Tibial nerve (tissue), 4 donors: ENCODE data around the gene NDUFAF2. TPM values are rescaled to one million over a fixed set of nuclear protein-coding genes. Genes with fewer than 3 reads are reported as not detected.

Experiments used
- DNase-seq, 2 donors: peaks; one replicate each; pipeline ENCODE4 v3.0.0-alpha.2; 2019; ENCODE audit warnings: low spot score in 2 of 2
- H3K27ac ChIP-seq, 4 donors: fragments of 200-600 bp; sonication (generic) in 3 of 4; one replicate each; pipeline ENCODE4 v1.5.1; 2017 to 2019; ENCODE audit warnings: mild to moderate bottlenecking in 1 of 4
- H3K27me3 ChIP-seq, 2 donors: fragments of 200-600 bp; sonication (generic) in 1 of 2; one replicate each; pipeline versions ENCODE4 v1.5.1 to v1.6.0; 2017 to 2019
- H3K36me3 ChIP-seq, 3 donors: fragments of 200-600 bp; sonication (generic); one replicate each; pipeline ENCODE4 v1.5.1; 2018 to 2019
- H3K4me1 ChIP-seq, 4 donors: fragments of 200-600 bp; sonication (generic) in 3 of 4; one replicate each; pipeline ENCODE4 v1.5.1; 2017 to 2019
- H3K4me3 ChIP-seq, 4 donors: fragments of 200-600 bp; sonication (generic) in 3 of 4; one replicate each; pipeline ENCODE4 v1.5.1; 2017 to 2019; ENCODE audit warnings: mild to moderate bottlenecking in 1 of 4, moderate library complexity in 1 of 4
- H3K9me3 ChIP-seq, 4 donors: fragments of 200-600 bp; sonication (generic) in 3 of 4; one replicate each; pipeline ENCODE4 v1.5.1; 2017 to 2019
- EP300 ChIP-seq, 2 donors: sonication (generic); formaldehyde crosslinking; IDR thresholded peaks; one replicate each; pipeline ENCODE4 v1.6.1; 2017; ENCODE audit warnings: antibody characterized with exemption in 2 of 2, mild to moderate bottlenecking in 1 of 2
- POLR2A ChIP-seq, 2 donors: fragments of 450-650 bp; IDR thresholded peaks; one replicate each; pipeline ENCODE4 v1.6.1; 2017; ENCODE audit warnings: antibody characterized with exemption in 2 of 2, mild to moderate bottlenecking in 2 of 2, moderate library complexity in 2 of 2
- WGBS, 2 donors: methylation state at CpG; one replicate each; pipeline ENCODE4 v1.1.5; 2018; 5-methylcytosine and 5-hydroxymethylcytosine counted together
- total RNA-seq, 4 donors: library from RNA; depleted of rRNA; stranded (reverse); fragments of >200 nt; gene quantifications; one replicate each; pipeline ENCODE4 v1.1.0, GENCODE V29; 2016
- TF ChIP-seq, protein P1 (sequence below), 5 experiments: fragments of 200-600 bp in 3 of 5; fragments of 450-650 bp in 2 of 5; sonication (generic) in 3 of 5; IDR thresholded peaks; one replicate each; pipeline ENCODE4 v1.5.1; 2016 to 2019; ENCODE audit warnings: antibody characterized with exemption in 5 of 5, mild to moderate bottlenecking in 3 of 5, moderate library complexity in 2 of 5

Gene NDUFAF2
- total RNA-seq, 4 donors from 2014 or later, result 16.2 to 46.5 (median 24.2) TPM

DNA sequence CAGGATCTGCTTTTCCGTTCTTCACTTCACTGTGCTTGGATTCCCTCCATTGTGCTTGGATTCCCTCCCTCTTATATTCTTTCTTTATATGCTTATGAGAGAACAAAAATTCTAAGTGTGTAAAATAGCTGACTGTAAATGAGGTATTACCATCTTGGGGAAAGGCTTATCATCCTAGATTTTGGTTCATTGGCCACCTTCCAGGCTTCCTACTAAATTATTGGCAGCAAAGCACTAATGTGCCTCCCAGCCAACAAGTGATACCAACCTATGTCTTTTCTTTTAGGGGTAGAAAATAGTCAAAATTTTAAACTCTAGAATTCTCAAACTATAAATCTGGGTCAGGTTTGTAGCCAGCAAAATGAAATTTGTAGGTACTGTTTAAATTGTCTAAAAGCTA, 52.7 kb downstream of the NDUFAF2 start:
- Histone ChIP-seq H3K27me3 (no peaks in the 10 kb centered on the region), H3K9me3 (peaks cover 0 to 11% (median 0%) of the 10 kb centered on the region in 4 donors), H3K27ac (no peak overlapping the region), H3K36me3 (peaks cover 0 to 23% (median 0%) of the 10 kb centered on the region in 3 donors), H3K4me1 (no peaks in the 10 kb centered on the region), H3K4me3 (no peak overlapping the region)
- WGBS, 2 donors, result 79 to 81% methylated on average over 1 of the region's 1 CpG
- no peak for DNase-seq
- TF ChIP-seq, protein P1, sequence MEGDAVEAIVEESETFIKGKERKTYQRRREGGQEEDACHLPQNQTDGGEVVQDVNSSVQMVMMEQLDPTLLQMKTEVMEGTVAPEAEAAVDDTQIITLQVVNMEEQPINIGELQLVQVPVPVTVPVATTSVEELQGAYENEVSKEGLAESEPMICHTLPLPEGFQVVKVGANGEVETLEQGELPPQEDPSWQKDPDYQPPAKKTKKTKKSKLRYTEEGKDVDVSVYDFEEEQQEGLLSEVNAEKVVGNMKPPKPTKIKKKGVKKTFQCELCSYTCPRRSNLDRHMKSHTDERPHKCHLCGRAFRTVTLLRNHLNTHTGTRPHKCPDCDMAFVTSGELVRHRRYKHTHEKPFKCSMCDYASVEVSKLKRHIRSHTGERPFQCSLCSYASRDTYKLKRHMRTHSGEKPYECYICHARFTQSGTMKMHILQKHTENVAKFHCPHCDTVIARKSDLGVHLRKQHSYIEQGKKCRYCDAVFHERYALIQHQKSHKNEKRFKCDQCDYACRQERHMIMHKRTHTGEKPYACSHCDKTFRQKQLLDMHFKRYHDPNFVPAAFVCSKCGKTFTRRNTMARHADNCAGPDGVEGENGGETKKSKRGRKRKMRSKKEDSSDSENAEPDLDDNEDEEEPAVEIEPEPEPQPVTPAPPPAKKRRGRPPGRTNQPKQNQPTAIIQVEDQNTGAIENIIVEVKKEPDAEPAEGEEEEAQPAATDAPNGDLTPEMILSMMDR (IDR thresholded peaks at IDR 0.05), result no peak
- TF ChIP-seq POLR2A (IDR thresholded peaks at IDR 0.05), result no peak
- no peak for TF ChIP-seq EP300 (IDR thresholded peaks at IDR 0.05)

DNA sequence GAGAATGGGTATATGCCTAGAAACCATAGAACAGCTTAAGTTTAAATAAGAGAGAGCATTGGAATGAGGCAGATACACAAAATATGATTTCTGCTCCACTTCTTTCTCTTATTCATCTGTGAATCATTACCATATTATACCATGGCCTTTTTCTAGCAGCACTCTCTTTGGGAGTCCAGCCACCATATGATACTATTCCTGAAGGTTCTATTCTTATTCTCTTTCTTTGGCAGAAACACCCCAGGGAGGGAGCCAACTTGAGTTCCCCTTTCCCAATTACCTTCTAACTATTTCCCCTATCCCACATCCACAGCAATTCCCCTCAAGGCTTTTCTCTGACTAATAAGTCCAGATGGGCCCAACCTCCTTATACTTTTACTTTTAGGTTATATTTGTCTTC, 55.9 kb downstream of the NDUFAF2 start:
- no peak for DNase-seq
- Histone ChIP-seq H3K27me3 (no peaks in the 10 kb centered on the region), H3K36me3 (no peaks in the 10 kb centered on the region), H3K9me3 (no peaks in the 10 kb centered on the region), H3K4me1 (no peaks in the 10 kb centered on the region), H3K4me3 (no peak overlapping the region), H3K27ac (no peak overlapping the region)
- TF ChIP-seq, protein P1 (IDR thresholded peaks at IDR 0.05), result no peak
- no peak for TF ChIP-seq POLR2A (IDR thresholded peaks at IDR 0.05)
- TF ChIP-seq EP300 (IDR thresholded peaks at IDR 0.05), result no peak

DNA sequence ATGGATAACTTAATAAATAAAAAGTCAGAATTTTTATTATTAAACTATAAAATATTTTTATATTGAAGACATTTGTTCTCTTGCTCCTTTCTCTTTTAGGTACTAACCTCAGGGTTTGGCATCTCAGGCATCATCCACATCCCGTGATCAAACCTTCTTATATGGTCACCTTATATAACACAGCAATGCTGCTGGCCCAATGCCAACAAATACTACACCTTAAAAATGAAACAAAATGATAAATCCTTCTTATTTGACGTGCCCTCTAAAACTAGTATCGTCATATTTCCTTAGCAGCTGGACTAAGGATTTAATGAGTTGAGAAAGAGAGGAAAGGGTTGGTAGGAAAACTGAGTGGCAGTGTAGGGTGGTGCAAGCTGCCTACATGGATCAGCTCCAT, 56.6 kb downstream of the NDUFAF2 start:
- Histone ChIP-seq H3K27me3 (no peaks in the 10 kb centered on the region), H3K9me3 (no peaks in the 10 kb centered on the region), H3K36me3 (no peaks in the 10 kb centered on the region), H3K4me1 (no peaks in the 10 kb centered on the region), H3K4me3 (no peak overlapping the region), H3K27ac (no peak overlapping the region)
- WGBS, 2 donors, result 93 to 97% methylated on average over 3 of the region's 3 CpGs
- no peak for DNase-seq
- no peak for TF ChIP-seq POLR2A (IDR thresholded peaks at IDR 0.05)
- TF ChIP-seq, protein P1 (IDR thresholded peaks at IDR 0.05), result no peak
- TF ChIP-seq EP300 (IDR thresholded peaks at IDR 0.05), result no peak

GRCh38 chr5:61002611-61003355, 57.8 kb downstream of the NDUFAF2 start:
- TF ChIP-seq EP300 (IDR thresholded peaks at IDR 0.05) (no peak), POLR2A (IDR thresholded peaks at IDR 0.05) (no peak)
- TF ChIP-seq, protein P1 (IDR thresholded peaks at IDR 0.05), result no peak
- no peaks in the 10 kb centered on the region for H3K4me1 ChIP-seq
- no peak for DNase-seq
- H3K27me3 ChIP-seq, result no peaks in the 10 kb centered on the region
- no peak overlapping the region for H3K4me3 ChIP-seq
- H3K36me3 ChIP-seq, result no peaks in the 10 kb centered on the region
- no peaks in the 10 kb centered on the region for H3K9me3 ChIP-seq
- 60 to 64% methylated on average over 4 of the region's 4 CpGs for WGBS, 2 donors
- no peak overlapping the region for H3K27ac ChIP-seq

GRCh38 chr5:61004448-61004847, 59.4 kb downstream of the NDUFAF2 start:
- DNase-seq, result no peak
- H3K27ac ChIP-seq, result no peak overlapping the region
- H3K9me3 ChIP-seq, result no peaks in the 10 kb centered on the region
- TF ChIP-seq EP300 (IDR thresholded peaks at IDR 0.05) (no peak), POLR2A (IDR thresholded peaks at IDR 0.05) (no peak)
- TF ChIP-seq, protein P1 (IDR thresholded peaks at IDR 0.05), result no peak
- H3K4me3 ChIP-seq, result no peak overlapping the region
- no peaks in the 10 kb centered on the region for H3K27me3 ChIP-seq
- no peaks in the 10 kb centered on the region for H3K36me3 ChIP-seq
- no peaks in the 10 kb centered on the region for H3K4me1 ChIP-seq
